ENCODE results near the gene NPHS1. TPM values are rescaled to one million over a fixed set of nuclear protein-coding genes. Genes with fewer than 3 reads are reported as not detected.
A peak's percentile ranks its signal among the peaks of the same experiment; 100 is the strongest.

Gene NPHS1
- total RNA-seq, 3 donors from 2014 or later (not counting 1 experiment from before 2014, with no cell fraction given) = 0.93 TPM; not detected in 2

- no peaks in the 10 kb centered on the region for H3K9me3 ChIP-seq (ENCODE audit: control insufficient read depth, insufficient read depth, low read length)
- 36% methylated on average over 7 of the region's 8 CpGs for WGBS (ENCODE audit: insufficient coverage)
- TF ChIP-seq, protein P1, sequence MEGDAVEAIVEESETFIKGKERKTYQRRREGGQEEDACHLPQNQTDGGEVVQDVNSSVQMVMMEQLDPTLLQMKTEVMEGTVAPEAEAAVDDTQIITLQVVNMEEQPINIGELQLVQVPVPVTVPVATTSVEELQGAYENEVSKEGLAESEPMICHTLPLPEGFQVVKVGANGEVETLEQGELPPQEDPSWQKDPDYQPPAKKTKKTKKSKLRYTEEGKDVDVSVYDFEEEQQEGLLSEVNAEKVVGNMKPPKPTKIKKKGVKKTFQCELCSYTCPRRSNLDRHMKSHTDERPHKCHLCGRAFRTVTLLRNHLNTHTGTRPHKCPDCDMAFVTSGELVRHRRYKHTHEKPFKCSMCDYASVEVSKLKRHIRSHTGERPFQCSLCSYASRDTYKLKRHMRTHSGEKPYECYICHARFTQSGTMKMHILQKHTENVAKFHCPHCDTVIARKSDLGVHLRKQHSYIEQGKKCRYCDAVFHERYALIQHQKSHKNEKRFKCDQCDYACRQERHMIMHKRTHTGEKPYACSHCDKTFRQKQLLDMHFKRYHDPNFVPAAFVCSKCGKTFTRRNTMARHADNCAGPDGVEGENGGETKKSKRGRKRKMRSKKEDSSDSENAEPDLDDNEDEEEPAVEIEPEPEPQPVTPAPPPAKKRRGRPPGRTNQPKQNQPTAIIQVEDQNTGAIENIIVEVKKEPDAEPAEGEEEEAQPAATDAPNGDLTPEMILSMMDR (IDR thresholded peaks at IDR 0.05) = peak; percentile 68
- peaks cover 14% of the 10 kb centered on the region for H3K27me3 ChIP-seq (ENCODE audit: control insufficient read depth, insufficient read depth, low read length)
- Mint-ChIP-seq H3K36me3 (no peaks in the 10 kb centered on the region), H3K4me1 (peaks cover 12% of the 10 kb centered on the region in 2 donors), H3K9me3 (no peaks in the 10 kb centered on the region), H3K4me3 (peak overlapping the region; percentile 9), H3K27me3 (ENCODE audit: low read depth in 2 of 2) (peaks cover 21 to 22% of the 10 kb centered on the region in 2 donors), H3K27ac (peak overlapping the region in 1 of 2 donors; percentile 67)
- peak in 1 of 2 donors; percentile 84 for DNase-seq
- no peak overlapping the region for H3K27ac ChIP-seq (ENCODE audit: low read length)
- peaks cover 5% of the 10 kb centered on the region for H3K36me3 ChIP-seq (ENCODE audit: control insufficient read depth, insufficient read depth, low read length)
- intact Hi-C loops (cut with micrococcal nuclease) = loop anchor here (1.0 to 2.0 kb wide), 2 partner anchors 21 to 49 kb away; partner anchors contain the start of gene HCST
- no peak overlapping the region for H3K4me3 ChIP-seq (ENCODE audit: low read length)
- peak; percentile 53 to 88 (median 71) for ATAC-seq
- peaks cover 3% of the 10 kb centered on the region for H3K4me1 ChIP-seq (ENCODE audit: control insufficient read depth, insufficient read depth, low read length)
Measured at GRCh38 chr19:35882114-35882832, 30.0 kb upstream of the NPHS1 start.

DNA sequence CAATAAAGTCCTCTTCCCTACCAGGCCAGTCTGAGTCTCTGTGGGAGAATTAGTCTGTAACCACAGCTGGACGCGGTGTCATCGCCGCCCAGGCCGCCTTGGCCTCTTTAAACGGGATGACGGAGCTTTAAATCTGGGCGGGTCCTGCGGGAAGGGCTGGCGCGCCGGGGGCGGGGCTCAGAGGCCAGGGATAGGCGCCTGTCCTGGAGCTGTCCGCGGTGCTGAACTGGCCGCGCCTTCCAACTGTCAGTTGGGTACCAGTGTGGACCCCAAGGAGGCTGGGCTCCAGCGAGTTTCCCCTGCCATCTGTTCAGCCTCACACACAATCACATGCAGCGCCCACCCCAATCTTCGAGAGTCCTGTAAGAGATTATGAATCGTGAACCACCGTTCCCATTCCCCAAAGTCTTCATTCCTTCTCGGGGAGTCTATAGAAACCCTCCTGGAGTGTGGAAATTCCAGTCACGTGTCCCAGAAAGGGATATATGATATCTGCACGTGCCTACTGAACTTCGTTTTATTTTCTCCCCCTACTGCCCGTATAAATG is 27.5 kb upstream of the NPHS1 start:
- intact Hi-C loops (cut with micrococcal nuclease) = no loop called here
- H3K4me1 Mint-ChIP-seq = peaks cover 12% of the 10 kb centered on the region in 2 donors
- Histone ChIP-seq H3K4me1 (ENCODE audit: control insufficient read depth, insufficient read depth, low read length) (peaks cover 3% of the 10 kb centered on the region), H3K9me3 (ENCODE audit: control insufficient read depth, insufficient read depth, low read length) (no peaks in the 10 kb centered on the region), H3K36me3 (ENCODE audit: control insufficient read depth, insufficient read depth, low read length) (no peaks in the 10 kb centered on the region), H3K27ac (ENCODE audit: low read length) (no peak overlapping the region), H3K27me3 (ENCODE audit: control insufficient read depth, insufficient read depth, low read length) (peaks cover 14% of the 10 kb centered on the region), H3K4me3 (ENCODE audit: low read length) (no peak overlapping the region)
- DNase-seq = peak; percentile 68 to 85
- no peaks in the 10 kb centered on the region for H3K36me3 Mint-ChIP-seq
- H3K9me3 Mint-ChIP-seq = no peaks in the 10 kb centered on the region
- H3K27me3 Mint-ChIP-seq (ENCODE audit: low read depth in 2 of 2) = peaks cover 22 to 28% of the 10 kb centered on the region in 2 donors
- TF ChIP-seq, protein P1 (IDR thresholded peaks at IDR 0.05) = no peak
- H3K27ac Mint-ChIP-seq = peak overlapping the region in 1 of 2 donors; percentile 46
- 6% methylated on average over 28 of the region's 28 CpGs for WGBS (ENCODE audit: insufficient coverage)
- peak; percentile 66 to 76 (median 72) for ATAC-seq
- no peak overlapping the region for H3K4me3 Mint-ChIP-seq

GRCh38 chr19:35879068-35879467 is 26.8 kb upstream of the NPHS1 start:
- no peak overlapping the region for H3K27ac ChIP-seq (ENCODE audit: low read length)
- DNase-seq (no peak), ATAC-seq (no peak)
- H3K27me3 ChIP-seq (ENCODE audit: control insufficient read depth, insufficient read depth, low read length) = peaks cover 14% of the 10 kb centered on the region
- WGBS (ENCODE audit: insufficient coverage) = 32% methylated on average over 23 of the region's 23 CpGs
- TF ChIP-seq, protein P1 (IDR thresholded peaks at IDR 0.05) = no peak
- H3K4me1 ChIP-seq (ENCODE audit: control insufficient read depth, insufficient read depth, low read length) = peaks cover 3% of the 10 kb centered on the region
- H3K9me3 ChIP-seq (ENCODE audit: control insufficient read depth, insufficient read depth, low read length) = no peaks in the 10 kb centered on the region
- H3K36me3 Mint-ChIP-seq = no peaks in the 10 kb centered on the region
- H3K4me3 ChIP-seq (ENCODE audit: low read length) = no peak overlapping the region
- no peaks in the 10 kb centered on the region for H3K36me3 ChIP-seq (ENCODE audit: control insufficient read depth, insufficient read depth, low read length)
- H3K4me1 Mint-ChIP-seq = peaks cover 12% of the 10 kb centered on the region in 2 donors
- H3K27ac Mint-ChIP-seq = no peak overlapping the region
- no peak overlapping the region for H3K4me3 Mint-ChIP-seq
- intact Hi-C loops (cut with micrococcal nuclease) = no loop called here
- no peaks in the 10 kb centered on the region for H3K9me3 Mint-ChIP-seq
- peaks cover 22 to 29% of the 10 kb centered on the region in 2 donors for H3K27me3 Mint-ChIP-seq (ENCODE audit: low read depth in 2 of 2)
